ENCODE data around the gene ITGAD. TPM values are rescaled to one million over a fixed set of nuclear protein-coding genes. Genes with fewer than 3 reads are reported as not detected.

ITGAD gene
- total RNA-seq, 1 experiment from 2014 or later: not detected

- H2BK15ac ChIP-seq (ENCODE audit: low read depth, low read length): no peak overlapping the region
- no peaks in the 10 kb centered on the region for H3K36me3 Mint-ChIP-seq (ENCODE audit: insufficient read depth in 1 of 3, low read depth in 3 of 3)
- no peak overlapping the region for H2BK20ac ChIP-seq (ENCODE audit: low read depth, low read length, poor library complexity, severe bottlenecking)
- H2BK5ac ChIP-seq (ENCODE audit: insufficient read length, low read length): no peak overlapping the region
- H3K79me1 ChIP-seq (ENCODE audit: insufficient read depth, low read depth, low read length, poor library complexity, severe bottlenecking): no peaks in the 10 kb centered on the region
- no peak overlapping the region for H2BK12ac ChIP-seq (ENCODE audit: insufficient read length, low read depth, low read length)
- H2BK120ac ChIP-seq (ENCODE audit: low read depth, low read length, poor library complexity, severe bottlenecking): no peak overlapping the region
- H3K18ac ChIP-seq (ENCODE audit: insufficient read length, low read depth, low read length): no peak overlapping the region
- H3K27ac Mint-ChIP-seq: no peak overlapping the region
- DNase-seq: no peak
- H4K20me1 ChIP-seq (ENCODE audit: control insufficient read depth, insufficient read depth, insufficient read length): no peaks in the 10 kb centered on the region
- no peak overlapping the region for H4K5ac ChIP-seq (ENCODE audit: insufficient read length, low read depth, low read length)
- no peak overlapping the region for H3K4me3 Mint-ChIP-seq
- peaks cover 18% of the 10 kb centered on the region for H3K27me3 Mint-ChIP-seq (ENCODE audit: low read depth)
- WGBS (ENCODE audit: extremely low coverage, insufficient read length, low lambda C conversion rate): no CpG with 5 or more reads among the region's 5 CpGs
- no peak overlapping the region for H3K9ac ChIP-seq (ENCODE audit: extremely low read depth, insufficient read length, low read length)
- no peaks in the 10 kb centered on the region for H3K79me2 ChIP-seq (ENCODE audit: insufficient read depth, low read length)
- H2AK5ac ChIP-seq (ENCODE audit: insufficient read length, low read length): no peak overlapping the region
- no peak overlapping the region for H3K4me2 ChIP-seq (ENCODE audit: insufficient read depth, insufficient read length, low read length)
- no peak overlapping the region for H3K14ac ChIP-seq (ENCODE audit: insufficient read depth, low read length)
- no peaks in the 10 kb centered on the region for H3K9me3 ChIP-seq (ENCODE audit: control insufficient read depth, low read depth, low read length)
- no peak overlapping the region for H3K4ac ChIP-seq (ENCODE audit: low read depth, low read length)
- H3K4me1 ChIP-seq (ENCODE audit: insufficient read depth, low read length): no peaks in the 10 kb centered on the region
- no peak overlapping the region for H4K8ac ChIP-seq (replicated peaks; ENCODE audit: insufficient read length, low read depth, low read length)
- H3K9me3 Mint-ChIP-seq: peaks cover 0 to under 1% of the 10 kb centered on the region in 2 experiments; a peak in 2 of 5 replicates
- H3K23me2 ChIP-seq (ENCODE audit: insufficient read length, low read depth, low read length, poor library complexity, severe bottlenecking): no peaks in the 10 kb centered on the region
- H2AFZ ChIP-seq (ENCODE audit: low read length): no peak overlapping the region
- no peak overlapping the region for H3K23ac ChIP-seq (ENCODE audit: insufficient read length, low read depth, low read length)
- no peaks in the 10 kb centered on the region for H3K4me1 Mint-ChIP-seq
- no peak overlapping the region for H3K27ac ChIP-seq (ENCODE audit: insufficient read length, low read depth, low read length)
- H3K56ac ChIP-seq (ENCODE audit: insufficient read length, low read depth, low read length): no peak overlapping the region
- H3K27me3 ChIP-seq (ENCODE audit: insufficient read depth, low read length): no peaks in the 10 kb centered on the region
- TF ChIP-seq CTCF (conservative IDR thresholded peaks at IDR 0.05): no peak
- H3T11ph ChIP-seq (ENCODE audit: low read length): no peak overlapping the region
- no peak overlapping the region for H4K91ac ChIP-seq (ENCODE audit: insufficient read length, low read depth, low read length)
These were observed 45.7 kb upstream of the ITGAD start for GRCh38 chr16:31347445-31347844.

Data from H9 (cell line).